Stimulated activated CD8-positive, alpha-beta memory T cell treated with anti-CD3 and anti-CD28 coated beads, Interleukin-2, amount 100 ng/mL, for 48 hours (primary cell): ENCODE results near the gene HRH3.
A peak's percentile ranks its signal among the peaks of the same experiment; 100 is the strongest.

Experiments
- DNase-seq, 2 donors: peaks; one replicate each; pipeline ENCODE4 v3.0.0-alpha.2; 2020; ENCODE audit warnings: low read depth in 2 of 2

The HRH3 gene

DNA sequence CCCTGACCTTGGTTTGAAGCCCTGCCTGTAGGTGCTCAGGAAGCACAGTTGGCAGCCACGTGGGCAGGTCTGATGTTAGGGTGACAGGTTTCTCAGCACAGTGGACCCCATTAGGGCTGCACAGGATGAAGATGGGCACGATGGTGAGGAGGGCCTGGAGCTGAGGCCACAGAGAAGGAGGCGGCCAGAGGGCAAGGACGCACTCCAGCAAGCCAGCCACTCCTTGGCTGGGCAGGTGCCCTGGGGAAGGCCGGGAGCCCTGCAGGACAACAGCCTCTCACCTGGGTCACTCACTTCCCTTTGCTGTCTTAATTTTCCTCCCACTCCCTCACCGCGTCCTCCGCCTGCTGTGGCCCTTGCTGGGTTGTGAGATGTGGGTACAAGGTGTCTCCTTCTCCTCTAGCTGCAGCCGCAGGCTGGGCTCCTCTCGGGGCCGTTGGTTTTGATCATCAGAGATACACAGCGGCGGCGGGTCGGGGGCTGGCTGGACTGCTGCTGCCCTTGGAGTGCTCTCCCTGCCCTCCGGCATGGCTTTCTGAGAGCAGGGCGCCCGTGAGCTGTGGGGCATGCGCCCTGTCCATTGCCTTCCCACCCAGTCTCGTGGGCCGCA is 23.9 kb upstream of the HRH3 start:
- no peak for DNase-seq

DNA sequence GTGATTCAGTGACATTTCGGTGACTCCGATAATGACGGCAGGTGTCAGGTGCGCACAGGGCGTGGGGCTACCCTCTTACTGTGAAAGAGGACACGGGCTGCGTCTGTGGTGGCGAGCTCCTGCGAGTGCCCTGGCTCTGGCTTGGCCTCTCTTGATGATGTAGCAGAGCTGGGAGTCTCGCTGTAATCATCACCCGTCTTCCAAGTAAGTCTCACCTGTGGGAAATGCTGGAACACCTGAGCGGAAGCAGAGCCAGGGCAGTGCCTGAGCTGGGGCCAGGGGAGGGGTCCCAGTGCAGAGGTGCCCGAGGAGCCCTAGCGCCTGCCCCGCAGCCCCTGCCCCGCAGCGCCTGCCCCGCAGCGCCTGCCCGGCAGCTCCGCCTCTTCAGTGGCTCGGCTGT is 23.0 kb upstream of the HRH3 start:
- no peak for DNase-seq

DNA sequence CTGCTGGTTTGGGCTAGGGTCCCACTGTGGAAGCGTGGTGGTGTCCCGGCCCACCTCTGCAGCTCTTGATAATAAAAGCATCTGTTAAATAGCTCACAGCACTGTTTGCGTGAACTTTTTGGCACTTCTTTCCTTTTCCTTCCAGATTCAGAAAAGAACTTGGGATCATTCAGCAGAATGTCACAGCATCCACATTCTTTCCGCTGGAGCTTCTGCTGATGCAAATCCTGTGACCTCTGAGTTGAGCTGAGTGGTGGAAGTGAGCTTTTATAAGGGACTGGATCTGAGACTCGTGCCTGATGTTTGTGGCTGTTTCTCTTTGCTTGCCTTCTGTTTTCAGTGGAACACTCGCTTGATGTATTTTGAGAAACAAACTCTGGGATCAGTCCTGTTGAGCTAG is 22.1 kb upstream of the HRH3 start:
- DNase-seq = no peak

DNA sequence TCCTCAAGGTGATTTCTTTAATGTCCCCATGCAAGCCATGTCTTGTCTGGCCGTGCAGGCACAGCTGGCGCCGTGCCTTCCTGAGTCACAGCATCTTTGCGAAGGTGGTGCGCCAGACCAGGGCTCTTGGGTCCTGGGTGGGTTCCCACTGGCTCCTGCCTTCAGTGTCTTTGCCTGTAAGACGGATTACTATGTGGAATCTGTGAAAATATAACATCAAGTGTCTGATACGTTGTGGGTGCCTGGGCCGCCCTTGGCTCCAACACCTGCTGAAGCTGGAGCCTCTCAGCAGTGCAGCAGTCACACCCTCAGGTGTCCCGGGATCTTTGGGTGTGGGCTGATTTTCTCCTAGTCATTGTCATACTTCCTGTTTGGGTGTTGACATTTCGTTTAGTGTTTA is 21.4 kb upstream of the HRH3 start:
- no peak for DNase-seq

DNA sequence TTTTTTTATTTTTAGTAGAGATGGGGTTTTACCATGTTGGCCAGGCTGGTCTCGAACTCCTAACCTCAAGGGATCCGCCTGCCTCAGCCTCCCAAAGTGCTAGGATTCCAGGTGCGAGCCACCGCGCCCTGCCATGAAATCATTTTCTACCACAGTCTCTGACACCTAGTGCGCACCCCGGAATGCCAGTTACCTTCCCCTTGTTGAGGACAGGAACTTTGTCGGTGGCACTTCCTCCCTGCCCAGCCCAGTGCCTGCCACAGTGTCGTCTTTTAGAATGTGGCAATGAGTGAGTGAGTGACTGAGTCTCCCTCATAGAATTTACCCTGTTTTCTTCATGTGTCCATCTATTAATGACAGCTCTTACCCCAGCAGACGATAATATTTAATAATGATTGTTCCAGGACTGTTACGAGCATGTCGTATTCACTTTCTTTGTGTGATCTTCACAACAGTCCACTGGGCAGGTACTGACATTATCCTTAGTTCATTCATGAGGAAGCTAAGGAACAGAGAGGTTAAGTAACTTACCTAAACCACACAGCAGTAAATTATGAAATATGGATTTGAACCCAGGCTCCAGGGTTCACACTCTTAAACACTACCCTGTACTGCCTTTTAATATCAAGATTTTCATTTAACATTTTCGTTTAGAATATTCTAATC is 20.1 kb upstream of the HRH3 start:
- no peak for DNase-seq

DNA sequence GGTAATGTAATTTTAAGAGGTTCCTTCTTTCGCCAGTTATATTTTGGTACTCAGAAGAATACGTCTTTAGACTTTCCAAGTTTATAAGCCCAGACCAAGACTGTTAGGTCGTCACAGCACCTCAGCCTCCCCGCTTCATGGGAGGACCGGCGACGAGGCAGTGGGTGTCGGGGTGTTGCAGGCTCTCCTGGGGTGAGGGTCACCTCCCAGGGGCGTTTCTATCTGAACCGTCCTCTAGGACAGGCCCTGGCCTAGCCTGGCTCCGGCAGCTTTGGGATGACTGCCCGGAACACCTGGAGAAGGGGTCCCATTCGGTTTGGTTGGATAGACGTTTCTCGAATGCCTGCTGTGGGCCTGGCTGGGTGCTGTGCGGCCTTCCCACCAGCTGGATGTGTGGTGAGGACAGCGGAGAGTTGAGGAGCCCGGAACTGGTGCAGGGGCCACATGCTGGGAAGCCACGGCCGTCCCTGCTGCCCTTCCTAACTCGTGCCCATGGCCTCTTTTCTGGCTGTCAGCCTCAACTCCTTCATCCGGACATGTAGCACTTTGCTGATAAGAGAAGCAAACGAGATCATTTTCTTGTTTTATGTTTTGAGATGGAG is 19.3 kb upstream of the HRH3 start:
- no peak for DNase-seq

DNA sequence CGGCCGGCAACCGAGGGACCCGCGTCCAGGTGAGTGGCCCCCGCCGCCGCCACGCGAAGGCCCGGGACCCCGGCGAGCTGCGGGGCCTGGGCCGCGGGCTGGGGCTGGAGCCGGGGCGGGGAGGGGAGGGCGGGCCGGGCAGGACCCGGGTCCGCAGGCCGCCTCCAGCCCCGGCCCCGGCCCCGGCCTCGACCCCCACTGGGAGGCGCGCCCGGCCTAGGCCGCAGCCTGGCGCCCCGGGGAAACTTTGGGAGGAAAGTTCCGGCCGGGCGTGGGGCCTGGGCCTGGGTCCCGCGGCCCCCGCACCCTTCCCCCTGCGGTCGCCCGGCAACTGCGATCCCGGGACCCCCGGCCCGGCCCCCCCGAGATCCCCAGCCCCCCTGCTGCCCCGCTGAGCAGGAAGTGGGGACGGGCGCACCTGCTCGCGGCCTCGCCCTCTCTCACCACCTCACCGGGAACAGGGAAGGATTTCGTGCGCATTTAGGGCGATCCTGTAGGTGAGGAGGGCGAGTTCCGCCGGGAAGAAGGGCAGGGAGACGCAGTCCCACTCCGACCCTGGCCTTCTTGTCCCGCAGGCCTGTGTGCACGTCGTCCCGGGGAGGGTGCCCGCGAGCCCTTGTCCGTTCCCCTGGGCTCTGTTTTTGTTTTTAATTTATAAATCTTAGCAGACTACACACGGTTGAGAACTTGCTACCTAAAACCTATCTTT is 18.6 kb upstream of the HRH3 start:
- no peak for DNase-seq

DNA sequence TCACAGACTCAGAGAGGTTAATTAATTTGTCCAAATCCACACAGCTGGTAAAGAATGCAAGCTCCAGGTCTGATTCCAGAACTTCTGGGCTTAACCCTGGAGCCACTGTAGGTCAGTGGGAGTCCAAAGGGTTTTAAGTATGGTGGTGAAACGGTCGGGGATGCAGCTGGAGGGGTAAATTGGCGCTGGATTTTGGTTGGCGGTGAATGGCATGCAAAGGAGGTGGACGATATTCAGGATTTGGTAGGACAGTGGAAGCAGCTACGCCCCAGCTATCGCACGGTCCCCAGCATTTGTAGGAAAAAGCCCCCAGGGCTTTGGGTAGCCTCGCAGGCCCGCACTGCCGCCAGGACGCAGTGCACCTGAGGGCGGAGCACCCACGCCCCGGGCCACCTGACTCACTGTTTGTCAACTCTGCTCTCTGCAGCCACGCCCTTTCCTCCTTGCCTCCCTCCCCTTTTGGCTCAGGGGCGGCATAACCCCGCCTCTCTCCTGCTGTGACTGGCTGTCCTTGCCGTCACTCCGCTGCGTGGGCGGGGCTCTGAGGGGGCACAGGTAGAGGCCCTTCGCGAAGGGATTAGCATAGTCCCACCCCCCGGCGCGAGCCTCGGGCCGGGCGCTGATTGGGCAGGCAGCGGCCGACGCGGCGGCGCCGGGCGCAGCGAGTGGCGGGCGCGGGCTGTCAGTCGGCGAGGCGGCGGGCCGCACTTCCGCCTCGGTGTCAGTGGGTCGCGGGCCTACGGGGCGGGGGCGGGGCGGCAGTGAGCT is 17.9 kb upstream of the HRH3 start, which contains the start of gene OSBPL2:
Gene OSBPL2 (plus strand): TSS at position 721 of the 768 bp plus-strand sequence. CDS start 17,664 bp downstream, outside the sequence.
- peak; percentile 100 for DNase-seq

DNA sequence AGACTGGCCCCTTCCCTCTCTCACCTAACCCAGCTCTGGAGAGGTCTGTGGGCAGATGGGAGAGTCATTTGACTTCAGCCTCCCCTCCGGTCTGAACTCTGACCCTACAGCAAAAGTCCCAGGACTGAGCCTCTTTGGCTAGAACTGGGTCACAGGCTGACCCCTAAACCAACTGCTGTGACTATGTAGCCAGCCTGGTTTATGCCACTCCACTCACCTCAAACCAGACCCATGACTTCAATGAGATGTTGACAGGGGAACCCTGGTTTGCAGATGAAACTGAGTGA is 17.4 kb upstream of the HRH3 start:
- DNase-seq = no peak

DNA sequence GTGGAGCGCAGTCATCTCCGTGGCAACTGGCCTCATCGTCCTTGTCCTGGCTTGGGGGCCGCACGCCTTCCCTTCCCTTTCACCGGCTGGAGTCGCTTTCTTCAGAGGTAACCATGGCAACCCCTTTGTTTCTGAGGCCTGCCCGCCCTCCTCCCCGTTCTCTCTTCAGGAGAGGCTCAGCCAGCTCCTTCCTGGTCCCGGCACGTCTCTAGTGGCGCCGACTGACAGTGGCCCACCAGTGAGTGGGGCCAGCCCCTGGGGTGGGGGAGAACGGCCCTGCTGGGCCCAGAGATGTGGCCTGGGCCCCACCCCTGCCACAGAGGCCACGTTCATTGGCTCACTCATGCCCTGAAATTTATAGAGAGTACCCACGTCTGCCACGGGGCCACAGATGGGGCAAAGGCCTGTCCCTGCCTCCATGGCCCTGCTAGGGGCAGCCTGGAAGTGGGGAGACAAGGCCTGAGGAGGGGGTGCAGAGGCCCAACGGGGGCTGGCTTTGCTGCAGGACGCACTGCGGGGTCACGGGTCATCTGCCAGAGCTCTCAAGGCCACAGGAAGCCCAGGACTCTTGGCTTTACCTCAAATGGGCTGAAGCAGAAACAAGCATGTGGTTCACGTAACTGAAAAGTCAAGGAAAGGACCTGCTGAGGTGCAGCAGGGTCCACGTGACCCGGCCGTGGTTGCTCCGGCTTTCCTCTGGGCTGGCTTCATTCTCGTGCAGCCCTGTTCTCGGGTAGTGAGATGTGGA is 16.9 kb upstream of the HRH3 start:
- no peak for DNase-seq

DNA sequence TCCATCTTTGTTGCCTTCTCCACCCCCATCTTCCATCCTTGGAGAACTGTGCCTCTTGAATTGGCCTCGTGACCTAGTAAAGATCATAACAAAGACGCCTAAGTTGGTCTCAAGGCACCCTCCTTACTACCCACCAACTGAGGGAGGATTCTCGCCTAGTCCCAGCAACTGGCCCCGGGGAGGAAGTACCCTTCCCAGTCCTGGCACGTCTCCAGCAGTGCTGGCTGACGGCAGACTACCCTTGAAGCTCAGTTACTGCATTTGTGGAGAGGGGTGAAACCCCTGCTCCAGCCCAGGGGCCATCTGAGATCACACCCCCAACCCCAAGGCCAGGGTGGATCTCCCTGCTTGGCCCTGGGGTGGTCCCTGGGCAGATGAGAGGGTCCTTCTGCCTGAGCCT is 16.1 kb upstream of the HRH3 start:
- DNase-seq = no peak

DNA sequence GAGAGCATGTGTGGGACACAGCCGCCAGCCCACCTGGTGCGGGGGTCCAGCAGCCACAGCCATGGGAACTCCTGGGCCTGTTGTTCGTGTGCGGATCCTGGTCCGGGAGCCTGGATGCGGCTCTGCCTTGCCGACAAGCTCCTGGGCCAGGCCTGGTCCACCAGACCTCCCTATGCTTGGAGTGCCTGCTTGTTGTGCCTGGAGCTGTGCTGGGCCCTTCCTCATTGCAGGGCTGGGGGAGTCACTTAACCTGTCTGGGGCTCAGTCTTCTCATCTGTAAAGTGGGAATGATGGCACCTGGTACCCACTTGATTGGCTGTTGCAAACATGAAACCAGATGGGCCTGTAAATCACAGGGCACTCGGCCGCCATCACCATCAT is 15.7 kb upstream of the HRH3 start:
- DNase-seq = no peak

DNA sequence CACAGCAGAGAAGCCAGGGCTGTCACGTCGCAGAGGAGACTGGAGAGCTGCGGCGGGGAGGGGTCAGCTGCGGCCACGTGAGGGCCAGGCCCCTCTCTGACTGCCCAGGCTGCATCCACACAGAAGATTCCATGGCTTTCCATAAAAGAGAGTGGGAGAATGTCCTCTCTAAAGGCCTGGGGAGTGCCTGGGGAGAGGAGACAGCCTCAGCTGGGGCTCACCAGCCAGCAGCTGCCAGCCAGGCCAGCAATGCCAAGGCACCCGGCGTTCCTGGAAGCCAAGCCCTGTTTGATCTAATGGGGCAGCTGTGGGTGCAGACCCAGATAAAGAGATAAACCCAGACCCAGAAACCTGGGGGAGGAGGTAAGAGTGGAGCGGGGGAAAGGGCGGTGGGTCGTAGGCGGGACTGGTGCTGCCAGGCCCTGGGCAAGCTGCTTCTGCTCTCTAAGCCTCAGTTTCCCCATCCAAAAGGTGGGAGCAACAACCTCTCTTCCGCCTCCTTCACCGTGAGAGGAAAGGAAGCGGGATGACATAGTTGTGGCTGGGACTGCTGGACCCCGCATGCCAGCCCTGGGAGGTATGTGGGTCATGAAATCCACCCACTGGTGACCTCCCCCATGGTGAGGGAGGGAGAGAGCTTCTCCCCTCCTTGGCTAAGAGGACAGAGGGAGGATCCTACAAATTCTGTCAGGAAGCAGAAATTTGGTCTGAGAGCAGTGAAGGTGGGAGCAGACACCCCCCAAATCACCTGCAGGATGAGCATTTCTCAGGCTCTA is 15.1 kb upstream of the HRH3 start:
- DNase-seq = no peak

DNA sequence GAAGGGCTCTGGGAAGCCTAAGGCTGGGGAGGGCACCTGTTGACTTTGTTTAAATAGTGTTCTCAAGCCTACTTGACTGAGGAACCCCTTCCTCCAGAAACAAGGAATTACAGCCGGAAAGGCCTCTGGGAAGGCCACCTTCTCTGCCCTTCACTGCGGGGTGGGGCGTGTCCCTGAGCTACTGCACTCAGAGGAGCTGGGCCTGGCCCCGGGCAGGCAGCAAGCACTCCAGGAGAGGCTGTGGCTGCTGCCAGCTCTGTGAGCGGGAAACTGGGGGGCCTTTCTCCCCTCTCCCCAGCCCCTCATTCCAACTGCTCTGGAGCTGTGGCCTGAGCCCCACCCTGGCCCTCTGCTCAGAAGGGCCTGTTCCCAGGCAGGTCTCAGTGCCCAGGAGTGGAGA is 14.3 kb upstream of the HRH3 start:
- DNase-seq = no peak

DNA sequence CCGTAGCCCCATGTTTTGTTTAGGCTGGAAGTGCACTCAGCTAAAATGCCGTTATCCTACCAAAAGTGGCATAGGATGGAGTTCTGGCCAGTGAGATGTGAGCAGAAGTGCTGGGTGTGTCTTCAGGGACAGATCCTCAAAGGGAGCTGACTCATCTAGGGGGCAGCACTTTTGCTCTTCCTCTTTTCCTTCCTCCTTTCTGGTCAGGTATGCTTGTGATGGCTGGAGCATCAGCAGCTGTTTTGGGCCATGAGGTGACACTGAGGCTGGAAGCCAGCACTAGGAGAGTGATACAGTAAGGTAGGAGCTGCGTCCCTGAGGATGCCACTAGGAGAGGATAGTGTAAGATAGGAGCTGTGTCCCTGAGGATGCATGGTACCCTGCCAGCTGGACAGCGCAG is 13.6 kb upstream of the HRH3 start:
- no peak for DNase-seq

DNA sequence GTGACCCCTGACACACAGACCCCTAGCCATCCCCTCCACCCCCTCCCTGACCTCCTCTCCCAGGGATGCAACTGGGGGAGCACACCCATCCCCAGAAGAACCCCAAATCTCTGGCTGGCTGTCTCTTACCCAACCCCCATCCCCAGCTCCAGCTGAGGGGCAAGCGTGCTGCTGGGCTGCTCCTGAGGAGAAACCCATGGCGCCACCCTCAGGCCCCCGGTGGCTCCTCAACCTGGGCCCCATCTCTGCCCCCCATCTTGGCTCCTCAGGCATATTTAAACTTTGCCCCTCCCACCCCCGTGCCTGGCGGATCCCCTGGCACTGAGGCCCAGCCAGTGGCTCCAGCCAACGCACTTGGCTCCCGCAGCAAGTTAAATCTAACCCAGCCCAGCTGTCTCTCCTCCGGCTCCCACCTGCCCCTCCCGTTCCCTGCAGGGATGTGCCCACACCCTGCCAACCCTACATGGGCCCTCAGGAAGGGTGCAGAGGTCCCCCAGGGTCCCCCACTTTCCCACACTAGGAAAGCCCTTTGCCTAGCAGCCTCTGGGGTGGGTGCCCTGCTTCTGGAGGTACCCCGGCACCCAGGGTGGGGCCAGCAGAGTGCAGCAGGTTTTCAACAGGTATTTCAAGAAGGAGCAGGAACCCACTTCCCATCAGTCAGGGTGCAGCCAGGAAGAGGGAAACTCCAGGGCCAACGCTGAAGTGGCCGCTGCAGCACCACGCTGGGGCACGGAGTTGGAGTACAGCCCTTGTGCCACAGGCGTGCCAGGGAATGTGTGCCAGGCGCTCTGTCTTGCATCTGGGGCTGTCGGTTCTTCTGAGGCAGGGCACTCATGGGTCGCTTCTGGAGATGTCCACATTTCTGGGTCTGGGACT is 12.9 kb upstream of the HRH3 start:
- DNase-seq = no peak

DNA sequence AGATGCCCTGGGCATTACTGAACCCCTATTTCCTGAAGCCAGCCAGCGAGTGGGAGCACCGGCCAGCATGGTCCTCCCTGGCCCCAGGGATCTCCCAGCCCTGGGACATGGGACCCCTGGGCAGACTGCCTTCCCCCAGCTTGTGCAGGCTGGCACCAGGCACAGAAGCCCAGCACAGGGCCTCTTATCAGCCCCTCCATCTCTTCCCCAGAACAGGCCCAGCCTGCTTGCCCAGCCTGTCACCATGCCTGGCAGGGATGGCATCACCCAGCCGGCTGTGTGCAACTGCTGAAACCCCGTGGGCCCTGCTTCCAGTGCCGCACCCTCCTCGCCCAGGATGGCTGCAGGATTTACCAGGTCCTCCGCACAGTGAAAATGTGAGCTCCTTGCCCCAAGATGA is 12.1 kb upstream of the HRH3 start:
- no peak for DNase-seq

DNA sequence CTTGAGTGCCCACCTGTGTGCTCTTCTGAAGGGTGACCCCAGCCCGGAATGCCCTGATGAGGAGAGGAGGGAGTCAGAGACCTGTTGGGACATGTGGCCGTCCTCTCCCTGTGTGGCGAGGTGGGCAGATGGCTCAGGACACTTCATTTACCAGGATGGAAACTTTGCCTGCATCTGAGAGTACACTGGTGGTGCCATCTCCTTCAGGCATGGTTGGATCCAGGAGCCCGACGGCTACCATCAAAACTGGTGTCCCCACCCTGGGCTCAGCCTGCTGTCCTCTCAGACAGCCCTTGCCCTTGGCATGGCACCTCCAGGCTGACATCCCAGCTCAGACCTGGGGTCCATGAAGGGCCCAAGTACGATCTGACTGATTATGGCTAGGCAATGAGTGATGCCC is 11.2 kb upstream of the HRH3 start:
- DNase-seq = no peak

DNA sequence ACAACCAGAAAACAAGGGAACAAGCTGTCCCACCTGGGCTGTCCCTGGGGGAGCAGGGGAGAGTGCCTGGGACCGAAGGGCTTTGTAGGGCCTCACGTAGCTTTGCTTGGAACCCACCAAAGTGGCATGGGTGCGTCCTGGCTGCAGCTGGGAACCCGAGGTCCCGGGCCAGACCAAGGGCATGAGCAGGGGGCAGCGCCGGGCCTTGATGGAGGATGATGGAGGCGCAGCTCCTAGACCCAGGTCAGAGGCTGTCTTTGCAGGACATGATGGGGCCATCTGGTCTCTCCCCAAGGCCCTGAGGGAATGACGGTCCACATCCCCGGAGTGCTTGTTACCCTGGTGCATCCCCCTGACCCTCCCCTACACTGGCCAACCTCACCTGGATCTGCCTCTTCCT is 10.6 kb upstream of the HRH3 start:
- DNase-seq = no peak

DNA sequence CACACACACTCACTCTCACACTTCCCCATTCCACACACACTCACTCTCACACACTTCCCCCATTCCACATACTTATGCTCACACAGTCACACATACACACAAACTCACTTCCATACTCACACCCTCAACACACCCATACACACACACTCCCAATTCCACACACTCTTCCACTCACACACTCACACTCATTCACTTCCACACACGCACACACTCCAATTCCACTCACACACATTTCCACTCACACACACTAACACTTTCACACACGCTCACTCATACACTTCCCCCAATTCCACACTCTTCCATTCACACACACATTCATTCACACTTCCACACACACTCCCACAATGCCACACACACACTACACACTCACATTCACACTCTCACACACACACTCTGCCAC is 10.2 kb upstream of the HRH3 start:
- DNase-seq = no peak
